ENCODE results near the gene MYH14. TPM values are rescaled to one million over a fixed set of nuclear protein-coding genes. Genes with fewer than 3 reads are reported as not detected.

Gene MYH14
- polyA plus RNA-seq, 1 donor (not counting 4 experiments of a cell fraction or from before 2014, with no cell fraction given), result 0.20 TPM

DNA sequence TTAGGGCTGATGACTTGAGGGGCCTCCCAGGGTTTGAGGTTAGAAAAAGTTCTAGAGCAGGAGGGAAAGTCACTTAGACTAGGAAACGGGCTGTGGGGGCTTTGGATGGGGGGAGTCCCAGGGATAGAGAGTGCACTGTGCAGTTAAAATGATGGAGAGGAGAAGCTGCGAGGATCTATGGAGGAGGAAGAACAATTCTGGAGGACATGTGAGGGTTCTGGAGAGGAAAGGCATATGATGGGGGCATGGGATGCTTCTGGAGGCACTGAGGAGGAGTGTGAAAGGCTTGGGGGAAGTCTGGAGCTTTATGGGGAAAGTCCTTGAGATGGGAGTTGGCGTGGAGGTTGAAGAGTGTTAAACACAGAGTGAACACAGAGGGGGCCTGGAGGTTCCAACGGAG lies 123.6 kb downstream of the MYH14 start:
- Histone ChIP-seq H3K27me3 (ENCODE audit: control insufficient read depth, extremely low read depth, insufficient read depth, low read length) (peaks cover 58% of the 10 kb centered on the region), H3K9me1 (ENCODE audit: control insufficient read depth, extremely low read depth, insufficient read depth, low read length) (no peaks in the 10 kb centered on the region), H2AFZ (ENCODE audit: control insufficient read depth, low read length) (no peak overlapping the region), H3K36me3 (ENCODE audit: control insufficient read depth in 2 of 2, extremely low read depth in 1 of 2, insufficient read depth in 2 of 2, low read length in 2 of 2) (no peaks in the 10 kb centered on the region), H3K27ac (ENCODE audit: control insufficient read depth, insufficient read depth, low read length) (no peak overlapping the region), H3K4me2 (ENCODE audit: control insufficient read depth, extremely low read depth, insufficient read depth, low read depth, low read length) (no peak overlapping the region), H3K79me2 (ENCODE audit: control insufficient read depth, insufficient read depth, low read length) (no peaks in the 10 kb centered on the region), H3K4me1 (ENCODE audit: control insufficient read depth, extremely low read depth, insufficient read depth, low read length) (no peaks in the 10 kb centered on the region), H4K20me1 (ENCODE audit: control insufficient read depth, extremely low read depth, insufficient read depth, low read length) (no peaks in the 10 kb centered on the region), H3K9ac (ENCODE audit: control insufficient read depth, extremely low read depth, insufficient read depth, low read length) (no peak overlapping the region), H3K9me3 (ENCODE audit: control insufficient read depth, low read depth, low read length) (peaks cover 7% of the 10 kb centered on the region), H3K4me3 (ENCODE audit: control insufficient read depth in 2 of 3, extremely low read depth in 1 of 3, insufficient read depth in 2 of 3, low read depth in 1 of 3, low read length in 3 of 3) (no peak overlapping the region)
- dilution Hi-C loops (cut with MboI; ENCODE audit: extremely low pct_ligation_motif_present, low sequenced_read_pairs), result no loop called here
- FAIRE-seq (no peak), DNase-seq (ENCODE audit: low read depth, low spot score) (no peak)
- TF ChIP-seq, protein P1, sequence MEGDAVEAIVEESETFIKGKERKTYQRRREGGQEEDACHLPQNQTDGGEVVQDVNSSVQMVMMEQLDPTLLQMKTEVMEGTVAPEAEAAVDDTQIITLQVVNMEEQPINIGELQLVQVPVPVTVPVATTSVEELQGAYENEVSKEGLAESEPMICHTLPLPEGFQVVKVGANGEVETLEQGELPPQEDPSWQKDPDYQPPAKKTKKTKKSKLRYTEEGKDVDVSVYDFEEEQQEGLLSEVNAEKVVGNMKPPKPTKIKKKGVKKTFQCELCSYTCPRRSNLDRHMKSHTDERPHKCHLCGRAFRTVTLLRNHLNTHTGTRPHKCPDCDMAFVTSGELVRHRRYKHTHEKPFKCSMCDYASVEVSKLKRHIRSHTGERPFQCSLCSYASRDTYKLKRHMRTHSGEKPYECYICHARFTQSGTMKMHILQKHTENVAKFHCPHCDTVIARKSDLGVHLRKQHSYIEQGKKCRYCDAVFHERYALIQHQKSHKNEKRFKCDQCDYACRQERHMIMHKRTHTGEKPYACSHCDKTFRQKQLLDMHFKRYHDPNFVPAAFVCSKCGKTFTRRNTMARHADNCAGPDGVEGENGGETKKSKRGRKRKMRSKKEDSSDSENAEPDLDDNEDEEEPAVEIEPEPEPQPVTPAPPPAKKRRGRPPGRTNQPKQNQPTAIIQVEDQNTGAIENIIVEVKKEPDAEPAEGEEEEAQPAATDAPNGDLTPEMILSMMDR (optimal IDR thresholded peaks at IDR 0.05 in 1 of 3, IDR thresholded peaks at IDR 0.05 in 1 of 3, conservative IDR thresholded peaks at IDR 0.05 in 1 of 3; ENCODE audit: extremely low read depth in 1 of 3, insufficient read depth in 2 of 3, low read length in 3 of 3), result no peak
- peak; percentile 40 for TF ChIP-seq EZH2 (IDR thresholded peaks at IDR 0.05; ENCODE audit: low read length)

DNA sequence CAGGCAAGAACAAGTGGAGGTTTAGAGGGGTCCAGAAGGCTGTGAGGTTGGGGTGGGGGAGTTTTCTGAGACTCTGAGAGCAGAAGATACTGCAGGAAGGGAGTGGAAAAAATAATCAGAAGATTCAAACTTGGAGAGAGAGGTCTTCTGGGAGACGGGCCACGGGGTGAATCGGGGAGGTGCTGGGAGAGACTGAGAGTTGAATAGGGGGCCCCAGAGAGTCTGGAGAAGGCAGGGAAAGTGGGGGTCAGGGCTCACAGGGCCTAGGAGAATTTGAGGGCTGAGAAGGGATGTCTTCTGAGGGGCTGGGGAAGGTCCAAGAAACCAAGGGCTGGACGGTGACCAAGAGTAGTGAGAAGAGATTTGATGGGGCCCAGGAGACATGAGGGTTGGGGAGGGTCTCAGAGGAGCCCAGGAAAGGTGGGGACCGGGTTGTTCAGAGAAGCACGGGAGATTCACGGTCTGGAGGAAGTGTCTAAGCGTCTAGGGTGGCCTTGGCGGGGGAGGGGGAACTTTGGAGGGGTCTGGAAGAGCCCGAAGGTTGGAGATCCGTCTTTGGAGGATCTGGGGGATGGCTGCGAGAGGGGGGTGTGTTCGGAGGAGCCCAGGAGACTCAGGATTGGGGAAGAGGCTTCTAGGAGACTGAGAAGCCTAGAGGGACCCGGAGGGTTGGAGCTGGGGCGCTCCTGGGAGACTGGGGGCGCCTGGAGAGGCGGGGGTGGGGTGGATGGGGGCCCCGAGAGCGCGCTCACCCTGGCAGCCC lies 124.2 kb downstream of the MYH14 start:
- peaks cover 65% of the 10 kb centered on the region for H3K27me3 ChIP-seq (ENCODE audit: control insufficient read depth, extremely low read depth, insufficient read depth, low read length)
- H3K4me1 ChIP-seq (ENCODE audit: control insufficient read depth, extremely low read depth, insufficient read depth, low read length), result no peaks in the 10 kb centered on the region
- no peak overlapping the region for H3K27ac ChIP-seq (ENCODE audit: control insufficient read depth, insufficient read depth, low read length)
- no peak overlapping the region for H3K9ac ChIP-seq (ENCODE audit: control insufficient read depth, extremely low read depth, insufficient read depth, low read length)
- dilution Hi-C loops (cut with MboI; ENCODE audit: extremely low pct_ligation_motif_present, low sequenced_read_pairs), result no loop called here
- H3K79me2 ChIP-seq (ENCODE audit: control insufficient read depth, insufficient read depth, low read length), result no peaks in the 10 kb centered on the region
- H3K4me2 ChIP-seq (ENCODE audit: control insufficient read depth, extremely low read depth, insufficient read depth, low read depth, low read length), result no peak overlapping the region
- H2AFZ ChIP-seq (ENCODE audit: control insufficient read depth, low read length), result no peak overlapping the region
- no peak for FAIRE-seq
- no peaks in the 10 kb centered on the region for H3K9me1 ChIP-seq (ENCODE audit: control insufficient read depth, extremely low read depth, insufficient read depth, low read length)
- TF ChIP-seq, protein P1 (optimal IDR thresholded peaks at IDR 0.05 in 1 of 3, IDR thresholded peaks at IDR 0.05 in 1 of 3, conservative IDR thresholded peaks at IDR 0.05 in 1 of 3; ENCODE audit: extremely low read depth in 1 of 3, insufficient read depth in 2 of 3, low read length in 3 of 3), result no peak
- peak; percentile 59 for TF ChIP-seq EZH2 (IDR thresholded peaks at IDR 0.05; ENCODE audit: low read length)
- DNase-seq (ENCODE audit: low read depth, low spot score), result no peak
- no peak overlapping the region for H3K4me3 ChIP-seq (ENCODE audit: control insufficient read depth in 2 of 3, extremely low read depth in 1 of 3, insufficient read depth in 2 of 3, low read depth in 1 of 3, low read length in 3 of 3)
- no peaks in the 10 kb centered on the region for H3K36me3 ChIP-seq (ENCODE audit: control insufficient read depth in 2 of 2, extremely low read depth in 1 of 2, insufficient read depth in 2 of 2, low read length in 2 of 2)
- peaks cover 7% of the 10 kb centered on the region for H3K9me3 ChIP-seq (ENCODE audit: control insufficient read depth, low read depth, low read length)
- H4K20me1 ChIP-seq (ENCODE audit: control insufficient read depth, extremely low read depth, insufficient read depth, low read length), result no peaks in the 10 kb centered on the region
